Superior temporal gyrus (tissue), 1 donor: ENCODE data around the gene SYNE1.
"Not testable (repeated sequence)": the region's sequence is repeated elsewhere in the genome, so short reads cannot be mapped to it uniquely, and the experiment has no call there.

Experiments
- DNase-seq: peaks from one replicate; pipeline ENCODE4 v3.0.0-alpha.2; 2016; ENCODE audit errors: extremely low spot score

The SYNE1 gene

GRCh38 chr6:152372945-152373344 lies 264.2 kb downstream of the SYNE1 start:
- DNase-seq: no peak

- no peak for DNase-seq
Measured at GRCh38 chr6:152371775-152372174, 265.4 kb downstream of the SYNE1 start.

- peak; percentile 67 for DNase-seq
Measured at GRCh38 chr6:152368751-152369624, 268.2 kb downstream of the SYNE1 start.

GRCh38 chr6:152364866-152365265 lies 272.3 kb downstream of the SYNE1 start:
- DNase-seq: no peak

GRCh38 chr6:152360034-152360433 lies 277.1 kb downstream of the SYNE1 start:
- DNase-seq: no peak

GRCh38 chr6:152356662-152357061 lies 280.5 kb downstream of the SYNE1 start:
- peak; percentile 51 for DNase-seq

- DNase-seq: no peak
Measured at GRCh38 chr6:152356016-152356415, 281.1 kb downstream of the SYNE1 start.

GRCh38 chr6:152355166-152355565 lies 282.0 kb downstream of the SYNE1 start:
- no peak for DNase-seq

- DNase-seq: no peak
Measured at GRCh38 chr6:152353440-152353839, 283.7 kb downstream of the SYNE1 start.

GRCh38 chr6:152351742-152352141 lies 285.4 kb downstream of the SYNE1 start:
- DNase-seq: no peak

- no peak for DNase-seq
Measured at GRCh38 chr6:152351110-152351509, 286.1 kb downstream of the SYNE1 start.

GRCh38 chr6:152348116-152348515 lies 289.0 kb downstream of the SYNE1 start:
- no peak for DNase-seq

GRCh38 chr6:152343735-152344360 lies 293.3 kb downstream of the SYNE1 start:
- no peak for DNase-seq

GRCh38 chr6:152341596-152341995 lies 295.6 kb downstream of the SYNE1 start:
- no peak for DNase-seq

GRCh38 chr6:152338335-152339125 lies 298.6 kb downstream of the SYNE1 start:
- peak; percentile 84 for DNase-seq

- DNase-seq: no peak
Measured at GRCh38 chr6:152334555-152334954, 302.6 kb downstream of the SYNE1 start.

- DNase-seq: no peak
Measured at GRCh38 chr6:152330961-152331360, 306.2 kb downstream of the SYNE1 start.

GRCh38 chr6:152329638-152330448 lies 307.3 kb downstream of the SYNE1 start:
- no peak for DNase-seq

GRCh38 chr6:152328200-152328599 lies 309.0 kb downstream of the SYNE1 start:
- not testable (repeated sequence) for DNase-seq

- no peak for DNase-seq
Measured at GRCh38 chr6:152323376-152323775, 313.8 kb downstream of the SYNE1 start.

GRCh38 chr6:152318278-152318677 lies 318.9 kb downstream of the SYNE1 start:
- DNase-seq: no peak
